ENCODE data around the gene SYNE2.

DNA sequence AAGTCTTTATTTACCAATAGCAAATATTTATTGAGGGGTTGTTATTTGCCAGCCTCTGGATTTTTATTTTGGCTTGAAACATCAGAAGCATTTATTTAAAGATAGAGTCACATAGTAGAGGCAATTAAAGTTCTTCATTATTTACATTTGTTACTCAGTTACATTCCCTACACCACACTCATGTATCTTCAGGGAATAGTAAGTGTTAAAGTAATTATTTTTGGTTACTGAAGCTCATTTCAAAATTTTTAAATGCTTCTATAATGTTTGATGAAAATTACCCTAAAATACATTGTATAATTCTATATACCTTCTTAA lies 235.8 kb downstream of the SYNE2 start:
- no peak for TF ChIP-seq CTCF (IDR thresholded peaks at IDR 0.05)
- no peak for TF ChIP-seq POLR2A (IDR thresholded peaks at IDR 0.05)
- TF ChIP-seq EP300 (IDR thresholded peaks at IDR 0.05) = no peak
